ENCODE measurements around the gene LMO1.

GRCh38 chr11:8230921-8231847 lies 32.5 kb downstream of the LMO1 start:
- no peak for TF ChIP-seq CTCF (conservative IDR thresholded peaks at IDR 0.05; ENCODE audit: low read length)
- TF ChIP-seq EZH2phosphoT487 (IDR thresholded peaks at IDR 0.05; ENCODE audit: borderline replicate concordance), result no peak

All from Loucy (cell line).